HG03060 (cell line): Measurements from ENCODE around the gene LRRD1.
"Not testable (repeated sequence)": the region's sequence is repeated elsewhere in the genome, so short reads cannot be mapped to it uniquely, and the experiment has no call there.

ENCODE experiments used
- ATAC-seq: cut with Tn5 transposase; IDR thresholded peaks from one replicate; pipeline ENCODE4 v1.9.1; 2021; ENCODE audit warnings: low read depth, moderate number of reproducible peaks; ENCODE audit not compliant: unreplicated experiment

LRRD1 gene

DNA sequence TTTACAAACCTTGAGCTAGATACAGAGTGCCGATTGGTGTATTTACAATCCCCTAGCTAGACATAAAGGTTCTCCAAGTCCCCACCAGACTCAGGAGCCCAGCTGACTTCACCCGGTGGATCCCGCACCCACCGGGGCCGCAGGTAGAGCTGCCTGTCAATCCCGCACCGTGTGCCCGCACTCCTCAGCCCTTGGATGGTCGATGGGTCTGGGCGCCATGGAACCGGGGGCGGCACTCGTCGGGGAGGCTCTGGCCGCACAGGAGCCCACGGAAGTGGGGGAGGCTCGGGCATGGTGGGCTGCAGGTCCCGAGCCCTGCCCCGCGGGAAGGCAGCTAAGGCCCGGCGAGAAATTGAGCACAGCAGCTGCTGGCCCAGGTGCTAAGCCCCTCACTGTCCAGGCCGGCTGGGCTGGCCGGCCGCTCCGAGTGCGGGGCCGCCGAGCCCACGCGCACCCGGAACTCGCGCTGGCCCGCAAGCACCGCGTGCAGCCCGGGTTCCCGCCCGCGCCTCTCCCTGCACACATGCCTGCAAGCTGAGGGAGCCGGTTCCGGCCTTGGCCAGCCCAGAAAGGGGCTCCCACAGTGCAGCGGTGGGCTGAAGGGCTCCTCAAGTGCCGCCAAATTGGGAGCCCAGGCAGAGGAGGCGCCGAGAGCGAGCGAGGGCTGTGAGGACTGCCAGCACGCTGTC, 35.6 kb downstream of the LRRD1 start:
- not testable (repeated sequence) for ATAC-seq

DNA sequence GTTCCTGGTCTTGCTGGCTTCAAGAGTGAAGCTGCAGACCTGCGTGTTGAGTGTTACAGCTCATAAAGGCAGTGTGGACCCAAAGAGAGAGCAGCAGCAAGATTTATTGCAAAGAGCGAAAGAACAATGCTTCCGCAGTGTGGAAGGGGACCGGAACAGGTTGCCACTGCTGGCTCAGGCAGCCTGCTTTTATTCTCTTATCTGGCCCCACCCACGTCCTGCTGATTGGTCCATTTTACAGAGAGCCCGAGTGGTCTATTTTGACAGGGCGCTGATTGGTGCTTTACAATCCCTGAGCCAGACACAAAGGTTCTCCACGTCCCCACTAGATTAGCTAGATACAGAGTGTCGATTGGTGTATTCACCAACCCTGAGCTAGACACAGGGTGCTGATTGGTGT, 36.2 kb downstream of the LRRD1 start:
- ATAC-seq = not testable (repeated sequence)

DNA sequence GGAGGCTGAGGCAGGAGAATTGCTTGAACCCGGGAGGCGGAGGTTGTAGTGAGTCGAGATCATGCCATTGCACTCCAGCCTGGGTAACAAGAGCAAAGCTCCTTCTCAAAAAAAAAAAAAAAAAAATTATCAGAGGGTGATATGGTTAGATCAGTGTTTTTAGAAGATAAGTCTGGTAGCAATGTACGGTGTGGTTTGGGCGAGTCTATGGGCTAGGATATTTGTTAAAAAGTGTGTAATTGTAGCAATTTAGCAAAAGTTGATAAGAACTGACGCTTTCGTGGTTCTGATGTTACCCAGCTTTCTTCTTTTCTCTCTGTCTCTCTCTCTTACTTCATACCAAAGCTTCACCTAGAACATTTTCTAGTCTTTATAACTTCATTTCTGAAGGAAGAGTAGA, 37.8 kb downstream of the LRRD1 start:
- ATAC-seq = no peak

DNA sequence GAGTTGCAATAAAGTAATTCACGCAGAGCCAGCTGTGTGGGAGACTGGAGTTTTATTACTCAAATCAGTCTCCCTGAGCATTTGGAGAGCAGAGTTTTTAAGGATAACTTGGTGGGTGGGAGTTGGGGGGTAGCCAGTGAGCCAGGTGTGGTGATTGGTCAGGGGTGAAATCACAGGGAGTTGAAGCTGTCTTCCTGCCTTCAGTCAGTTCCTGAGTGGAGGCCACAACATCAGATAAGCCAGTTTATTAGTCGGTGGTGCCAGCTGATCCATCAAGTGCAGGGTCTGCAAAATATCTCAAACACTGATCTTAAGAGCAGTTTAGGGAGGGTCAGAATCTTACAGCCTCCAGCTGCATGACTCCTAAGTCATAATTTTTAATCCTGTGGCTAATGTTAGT, 41.4 kb downstream of the LRRD1 start:
- ATAC-seq = no peak

DNA sequence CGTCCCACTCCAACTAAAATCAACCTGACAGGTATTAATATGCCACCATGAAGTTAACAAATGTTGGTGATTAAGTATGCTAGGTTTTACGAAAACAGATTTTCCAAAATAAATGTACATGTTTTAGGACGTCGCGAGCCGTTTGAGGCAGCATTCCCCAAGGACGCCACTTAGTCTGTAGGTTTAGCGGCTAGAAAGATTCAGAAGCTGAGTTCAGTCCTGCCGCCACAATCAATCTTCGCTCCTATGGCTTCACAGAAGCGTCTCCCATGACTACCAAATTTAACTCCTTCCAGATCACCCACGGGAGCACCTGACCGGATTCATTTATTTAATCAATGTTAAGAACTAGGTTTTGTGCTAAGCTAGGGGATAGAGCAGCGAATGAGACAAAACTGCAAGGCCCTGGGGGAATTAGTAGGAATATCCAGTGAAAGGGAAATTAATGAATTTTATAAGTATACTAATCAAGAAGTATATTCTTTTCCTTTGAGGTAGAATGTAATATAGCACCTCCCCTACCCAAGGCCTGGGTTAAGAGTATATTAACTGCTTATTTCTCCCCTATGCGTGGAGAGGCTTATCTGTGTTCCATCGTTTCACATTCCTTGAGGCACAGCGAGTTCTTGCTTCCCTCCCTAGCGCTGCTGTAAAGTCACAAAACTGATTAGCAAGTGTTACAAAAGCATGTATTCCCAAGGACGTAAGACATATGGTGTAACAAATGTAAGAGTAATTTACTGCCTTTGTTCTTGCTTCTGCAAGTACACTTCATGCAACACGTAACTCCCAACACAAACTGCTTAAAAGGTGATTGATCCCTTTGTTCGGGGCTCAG, 43.7 kb downstream of the LRRD1 start:
- ATAC-seq = no peak

DNA sequence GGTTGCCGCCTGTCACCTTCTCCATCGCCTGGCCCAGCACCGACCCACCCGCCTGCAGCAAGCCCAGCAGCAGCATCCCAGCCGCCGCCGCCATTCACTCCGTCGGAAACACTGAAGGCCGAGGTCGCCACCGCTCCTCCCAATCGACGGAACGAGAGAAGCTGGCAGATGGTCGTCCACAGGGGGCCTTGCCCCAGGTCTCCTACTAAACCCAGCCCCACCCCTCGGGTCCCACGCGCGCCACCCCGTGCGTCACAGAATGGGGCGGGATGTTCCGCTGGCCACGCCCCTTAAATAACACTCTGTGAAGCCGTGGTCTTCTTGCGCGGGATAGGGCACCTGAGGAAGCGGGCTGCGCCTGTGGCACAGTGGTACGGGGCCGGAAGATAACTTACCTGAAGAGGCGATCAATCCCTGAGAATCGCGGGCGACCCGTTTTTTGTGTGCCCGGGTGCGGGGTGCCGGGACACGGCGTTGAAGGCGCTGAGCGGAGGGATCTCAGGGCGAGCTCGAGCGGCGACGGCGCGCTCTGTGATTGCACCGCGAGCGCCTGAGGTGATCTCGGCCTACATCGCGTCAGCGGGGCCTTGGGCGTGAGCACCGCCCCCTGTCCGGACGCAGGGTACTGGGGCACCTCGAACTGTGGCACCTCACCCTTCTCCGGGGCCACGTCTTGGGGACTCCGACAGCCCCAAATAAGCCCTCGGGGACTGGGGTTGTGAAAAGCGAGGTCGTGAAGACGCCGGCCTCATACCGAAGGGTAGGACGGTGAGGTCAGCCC, 44.5 kb downstream of the LRRD1 start, which contains the start of gene CYP51A1:
Gene CYP51A1 (minus strand): TSS at position 207 of the 781 bp plus-strand sequence. CDS start 113 bp downstream, at position 94.
- ATAC-seq = peak; percentile 75

DNA sequence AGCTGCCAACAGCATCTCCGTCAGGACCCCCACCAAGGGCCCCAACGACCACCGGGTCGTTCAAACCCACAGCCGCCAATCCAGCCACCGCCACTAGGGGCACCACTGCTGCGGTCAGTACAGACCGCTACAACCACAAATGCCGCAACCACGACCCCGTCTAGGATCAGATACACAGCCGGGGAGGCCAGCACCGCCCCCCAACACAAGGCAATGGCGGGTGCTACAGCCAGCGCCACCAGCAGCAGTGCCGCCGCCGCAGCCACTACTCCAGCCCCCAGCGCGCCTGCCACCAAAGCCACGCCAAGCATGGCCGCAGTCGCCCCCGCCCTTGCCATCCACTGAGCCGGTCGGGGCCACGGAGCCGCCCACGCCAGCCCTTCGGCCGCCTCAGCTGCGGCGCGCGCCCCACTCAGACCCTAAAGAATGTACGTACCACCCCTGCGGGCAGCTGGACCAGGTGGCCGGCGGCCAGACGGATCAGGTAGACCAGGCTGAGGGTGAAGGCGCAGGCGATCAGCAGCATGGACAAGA, 45.1 kb downstream of the LRRD1 start:
- peak; percentile 12 for ATAC-seq

DNA sequence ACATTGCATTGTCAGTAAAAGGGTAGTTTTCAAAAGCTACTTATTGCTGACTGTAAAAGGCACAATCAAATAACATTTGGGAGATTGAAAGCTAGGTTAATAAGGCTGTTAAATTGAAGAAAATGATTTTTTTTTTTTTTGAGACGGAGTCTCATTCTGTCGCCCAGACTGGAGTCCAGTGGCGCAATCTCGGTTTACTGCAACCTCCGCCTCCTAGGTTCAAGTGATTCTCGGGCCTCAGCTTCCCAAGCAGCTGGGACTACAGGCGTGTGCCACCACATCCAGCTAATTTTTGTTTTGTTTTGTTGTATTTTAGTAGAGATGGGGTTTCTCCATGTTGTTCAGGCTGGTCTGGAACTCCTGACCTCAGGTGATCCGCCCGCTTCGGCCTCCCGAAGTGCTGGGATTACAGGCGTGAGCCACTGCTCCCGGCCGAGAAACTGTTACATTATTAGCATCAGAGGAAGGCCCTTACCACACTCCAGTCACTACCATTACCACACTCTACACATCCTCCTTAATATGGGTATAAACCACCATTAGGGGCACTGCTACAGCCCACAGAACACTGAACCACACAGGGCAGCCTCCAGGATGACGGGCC, 45.7 kb downstream of the LRRD1 start:
- peak; percentile 9 for ATAC-seq

DNA sequence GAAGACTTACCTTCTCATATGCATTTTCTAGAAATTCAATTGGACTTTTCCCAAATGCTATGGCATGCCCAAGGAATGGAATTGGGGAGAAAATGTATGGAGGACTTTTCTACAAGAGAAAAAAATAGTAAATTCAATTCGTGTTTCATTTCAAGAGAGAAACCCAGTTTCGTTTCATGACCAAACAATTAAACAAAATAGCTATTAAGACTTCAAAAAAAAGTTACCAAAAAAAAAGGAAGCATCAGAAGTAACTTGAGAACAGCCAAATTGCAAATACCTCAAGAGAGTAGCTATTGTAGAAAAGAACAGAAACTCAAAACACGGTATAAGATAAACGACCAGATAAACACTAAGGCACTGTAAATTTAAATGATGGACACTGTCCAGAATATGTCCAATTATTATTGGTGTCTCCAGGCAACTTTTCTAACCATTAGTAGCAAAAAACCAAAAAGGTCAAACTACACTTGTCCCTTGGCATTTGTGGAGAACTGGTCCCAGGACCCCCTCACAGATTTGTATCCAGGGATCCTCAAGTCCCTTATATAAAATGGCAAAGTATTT, 47.1 kb downstream of the LRRD1 start:
- no peak for ATAC-seq

DNA sequence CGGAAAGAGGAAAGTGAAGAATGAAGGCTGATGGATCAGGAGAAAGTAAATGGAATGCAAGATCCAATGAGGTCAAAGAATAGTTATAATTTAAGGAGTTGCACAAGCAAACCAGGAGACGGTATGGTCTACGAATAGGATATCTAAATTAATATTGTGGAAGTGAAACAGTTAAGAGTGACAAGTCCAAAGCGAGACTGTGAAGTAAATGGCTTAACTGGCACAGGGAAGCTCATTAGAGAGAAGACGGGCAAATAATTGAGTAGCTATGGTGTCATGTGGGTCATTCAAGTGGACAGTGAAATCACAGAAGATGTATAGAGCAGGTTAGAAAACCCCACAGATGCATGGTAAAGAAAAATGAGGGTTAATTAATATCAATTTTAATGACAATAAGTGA, 47.8 kb downstream of the LRRD1 start:
- ATAC-seq = no peak

DNA sequence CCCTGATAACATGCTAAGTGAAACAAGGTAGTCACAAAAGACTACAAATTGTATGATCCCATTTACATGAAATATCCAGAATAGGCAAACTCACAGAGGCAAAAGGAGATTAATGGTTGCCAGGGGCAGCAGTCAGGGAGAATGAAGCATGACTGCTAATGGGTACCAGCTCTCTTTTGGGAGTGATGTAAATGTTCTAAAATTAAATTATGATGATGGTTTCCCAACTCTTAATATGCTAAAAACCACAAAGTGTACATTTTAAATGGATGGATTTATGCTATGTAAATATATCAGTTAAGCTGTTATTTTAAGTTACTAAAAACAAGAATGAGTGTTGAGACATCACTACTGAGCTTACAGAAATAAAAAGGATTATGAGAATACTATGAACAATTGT, 57.3 kb downstream of the LRRD1 start:
- no peak for ATAC-seq

DNA sequence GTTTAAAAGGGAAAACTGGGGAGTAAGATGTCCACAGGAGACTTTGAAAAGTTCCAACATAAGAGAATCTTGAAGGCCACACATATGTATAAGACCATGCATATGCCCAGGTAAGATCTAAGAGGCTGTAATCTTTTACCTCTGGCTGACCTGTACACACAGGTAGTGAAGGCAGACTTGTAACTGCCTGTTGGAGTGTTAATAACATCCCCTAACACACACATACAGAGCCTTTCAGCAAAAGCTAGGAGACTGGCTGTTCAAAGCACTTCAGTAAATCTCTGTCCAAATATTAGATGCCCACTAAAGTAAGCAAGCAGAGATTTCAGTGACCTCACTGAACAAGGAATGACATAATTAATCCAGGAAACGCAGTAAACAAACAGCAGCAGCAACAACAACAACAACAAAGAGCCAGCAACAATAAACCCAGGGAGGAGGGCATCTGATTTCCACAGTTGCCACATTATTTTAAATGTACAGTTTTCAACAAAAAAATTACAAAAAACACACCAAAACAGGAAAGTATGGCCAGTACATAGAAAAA, 59.7 kb downstream of the LRRD1 start:
- no peak for ATAC-seq

DNA sequence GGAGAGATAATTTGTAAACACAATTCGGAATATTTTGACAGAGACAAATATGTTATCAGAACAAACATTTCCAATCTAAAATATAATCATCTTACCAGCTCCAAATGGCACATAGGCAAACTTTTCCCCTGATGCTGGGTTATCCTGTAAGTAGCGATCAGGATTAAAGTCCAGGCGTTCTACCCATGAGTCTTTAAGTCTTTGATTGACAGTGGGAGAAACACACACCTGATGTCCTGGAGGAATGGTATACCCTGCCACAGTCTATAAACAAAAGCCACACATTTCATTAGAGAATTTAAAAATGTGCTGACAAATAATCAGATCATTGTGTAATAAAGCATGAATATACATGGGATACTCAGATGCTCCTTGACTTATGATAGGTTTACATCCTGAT, 62.0 kb downstream of the LRRD1 start:
- no peak for ATAC-seq

DNA sequence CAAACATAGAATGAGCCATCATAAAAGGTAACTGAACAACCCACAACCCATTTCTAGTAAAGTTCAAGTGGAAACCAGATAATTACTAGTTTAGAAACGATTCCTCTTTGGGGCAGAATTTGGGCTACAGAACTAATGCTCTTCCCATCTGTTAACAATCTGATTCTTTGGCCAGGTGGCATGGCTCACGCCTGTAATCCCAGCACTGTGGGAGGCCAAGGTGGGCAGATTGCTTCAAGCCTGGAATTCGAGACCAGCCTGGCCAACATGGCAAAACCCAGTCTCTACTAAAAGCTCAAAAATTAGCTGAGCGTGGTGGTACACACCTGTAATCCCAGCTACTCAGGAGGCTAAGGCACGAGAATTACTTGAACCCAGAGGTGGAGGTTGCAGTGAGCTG, 63.1 kb downstream of the LRRD1 start:
- no peak for ATAC-seq

DNA sequence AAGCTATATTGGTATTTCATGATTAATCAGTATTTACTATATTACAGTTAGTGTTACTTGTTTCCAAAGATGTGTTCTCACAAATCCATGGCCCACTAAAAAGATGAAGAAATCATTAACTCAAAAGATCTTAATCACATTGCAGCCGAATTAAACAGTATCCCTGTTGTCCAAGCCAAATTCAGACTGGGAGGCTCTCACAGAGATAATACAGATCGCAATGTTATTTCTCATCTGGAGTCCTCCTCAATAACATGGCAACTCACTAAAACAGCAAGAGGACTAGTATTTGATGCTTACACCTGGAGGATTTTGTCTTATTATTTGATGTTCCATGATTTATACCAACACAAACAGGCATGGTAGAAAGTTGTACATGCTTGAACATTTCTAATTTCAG, 68.1 kb downstream of the LRRD1 start:
- ATAC-seq = no peak

DNA sequence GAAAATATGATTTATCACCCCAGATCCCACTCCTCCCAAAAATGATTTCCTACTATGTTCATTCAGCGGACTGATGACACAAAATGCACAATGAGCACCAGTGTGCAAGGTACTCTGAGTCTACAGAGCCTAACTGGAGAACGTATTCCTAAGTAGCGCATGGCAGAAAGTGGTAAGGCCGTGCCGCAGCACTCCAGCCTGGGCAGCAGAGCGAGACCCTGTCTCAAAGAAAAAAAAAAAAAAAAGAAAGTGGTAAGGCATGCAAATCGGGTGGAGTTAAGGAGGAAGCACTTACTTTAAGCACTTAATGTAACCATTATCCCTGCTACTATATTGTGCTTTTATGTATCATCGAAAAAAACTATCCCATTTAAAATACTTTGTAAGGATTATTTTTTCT, 70.1 kb downstream of the LRRD1 start:
- no peak for ATAC-seq

DNA sequence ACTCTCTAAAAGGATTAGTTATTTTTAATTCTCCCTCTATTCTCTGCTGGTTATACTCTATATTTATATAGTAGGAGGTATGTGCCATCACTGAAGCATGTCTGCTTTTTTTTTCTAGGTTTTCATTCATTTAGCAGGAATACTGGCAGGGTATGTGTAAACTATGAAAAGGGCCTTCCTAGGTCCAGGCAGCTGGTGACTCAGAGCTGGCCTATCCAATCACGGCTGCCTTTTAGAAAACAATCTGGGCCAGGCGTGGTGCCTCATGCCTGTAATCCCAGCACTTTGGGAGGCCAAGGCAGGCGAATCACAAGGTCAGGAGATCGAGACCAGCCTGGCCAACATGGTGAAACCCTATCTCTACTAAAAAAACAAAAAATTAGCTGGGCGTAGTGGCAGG, 76.1 kb downstream of the LRRD1 start:
- ATAC-seq = not testable (repeated sequence)

DNA sequence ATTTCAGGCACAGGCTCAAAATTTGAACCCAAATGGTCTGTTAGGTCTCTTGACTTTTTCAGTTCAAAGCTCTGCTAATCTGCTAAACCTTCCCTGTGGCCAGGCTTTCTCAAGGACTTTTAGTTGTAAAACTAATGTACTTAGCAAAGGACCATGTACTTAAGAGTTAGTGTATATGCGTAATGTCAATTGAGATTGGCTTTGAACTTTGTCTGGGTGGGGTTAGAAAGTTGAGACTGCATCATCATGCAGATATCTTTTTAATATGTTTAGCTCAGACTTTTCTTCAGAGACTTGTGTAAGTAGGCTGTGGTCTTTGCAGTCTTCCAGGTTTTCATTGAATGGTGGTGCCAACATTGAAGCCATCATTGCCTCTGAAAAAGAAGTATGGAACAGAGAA, 78.4 kb downstream of the LRRD1 start:
- no peak for ATAC-seq

DNA sequence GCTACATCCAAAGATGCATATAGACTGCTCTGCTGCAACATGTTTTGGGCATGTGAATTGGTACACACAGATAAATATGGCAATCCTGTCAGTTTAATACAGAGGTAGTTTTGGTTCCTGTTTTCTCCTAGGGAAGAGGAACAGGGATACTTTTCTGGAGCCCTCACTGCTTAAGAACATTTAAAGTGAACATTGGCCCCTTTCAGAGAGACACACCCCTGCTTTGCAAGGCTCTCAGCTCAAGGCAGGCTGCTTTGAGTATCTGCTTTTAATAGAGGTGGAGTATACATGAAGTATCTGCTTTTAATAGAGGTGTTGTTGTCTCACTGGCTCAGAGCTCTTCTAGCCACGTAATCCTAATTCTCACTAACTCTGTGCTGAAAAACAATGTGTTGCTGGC, 83.6 kb downstream of the LRRD1 start:
- no peak for ATAC-seq
